ENCODE results near the gene THUMPD1.

DNA sequence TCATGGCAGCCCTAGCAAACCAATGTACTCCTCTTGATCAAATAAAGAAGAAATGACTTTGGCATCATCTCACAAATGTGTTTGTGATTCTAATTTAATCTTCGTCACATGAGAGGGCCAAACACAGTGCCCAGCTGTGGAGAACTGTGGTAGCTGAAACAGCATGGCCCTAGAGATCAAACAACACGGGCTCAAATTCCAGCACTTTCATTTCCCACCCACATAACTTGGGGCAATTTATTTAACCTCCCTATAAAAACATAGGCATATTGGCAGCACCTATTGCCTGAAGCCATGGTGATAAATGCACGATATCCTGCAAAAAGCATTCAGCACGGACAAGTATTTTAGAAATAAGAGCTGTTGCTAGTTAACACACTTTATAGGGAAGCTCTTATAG, 46.6 kb downstream of the THUMPD1 start:
- TF ChIP-seq, protein P1, sequence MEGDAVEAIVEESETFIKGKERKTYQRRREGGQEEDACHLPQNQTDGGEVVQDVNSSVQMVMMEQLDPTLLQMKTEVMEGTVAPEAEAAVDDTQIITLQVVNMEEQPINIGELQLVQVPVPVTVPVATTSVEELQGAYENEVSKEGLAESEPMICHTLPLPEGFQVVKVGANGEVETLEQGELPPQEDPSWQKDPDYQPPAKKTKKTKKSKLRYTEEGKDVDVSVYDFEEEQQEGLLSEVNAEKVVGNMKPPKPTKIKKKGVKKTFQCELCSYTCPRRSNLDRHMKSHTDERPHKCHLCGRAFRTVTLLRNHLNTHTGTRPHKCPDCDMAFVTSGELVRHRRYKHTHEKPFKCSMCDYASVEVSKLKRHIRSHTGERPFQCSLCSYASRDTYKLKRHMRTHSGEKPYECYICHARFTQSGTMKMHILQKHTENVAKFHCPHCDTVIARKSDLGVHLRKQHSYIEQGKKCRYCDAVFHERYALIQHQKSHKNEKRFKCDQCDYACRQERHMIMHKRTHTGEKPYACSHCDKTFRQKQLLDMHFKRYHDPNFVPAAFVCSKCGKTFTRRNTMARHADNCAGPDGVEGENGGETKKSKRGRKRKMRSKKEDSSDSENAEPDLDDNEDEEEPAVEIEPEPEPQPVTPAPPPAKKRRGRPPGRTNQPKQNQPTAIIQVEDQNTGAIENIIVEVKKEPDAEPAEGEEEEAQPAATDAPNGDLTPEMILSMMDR (IDR thresholded peaks at IDR 0.05) = no peak
- TF ChIP-seq POLR2A (IDR thresholded peaks at IDR 0.05) = no peak
